G401 (cell line): Measurements from ENCODE around the gene VTI1A. TPM values are rescaled to one million over a fixed set of nuclear protein-coding genes. Genes with fewer than 3 reads are reported as not detected.
A peak's percentile ranks its signal among the peaks of the same experiment; 100 is the strongest.

ENCODE experiments used
- DNase-seq: peaks from one replicate; pipeline ENCODE4 v3.0.0-alpha.2; 2015; ENCODE audit warnings: low spot score
- in situ Hi-C: cut with HindIII; loops from 2 replicates; pipeline ENCODE4 v1.10.0; 2016; ENCODE audit warnings: low sequenced_read_pairs, mixed read lengths
- total RNA-seq: library from RNA; depleted of rRNA; stranded (reverse); fragments of >200 nt; shearing (Covaris generic); gene quantifications from 2 replicates; pipeline ENCODE4 v1.2.3, GENCODE V29; 2014

The VTI1A gene
- total RNA-seq, 1 experiment from 2014 or later = 30.5 TPM

GRCh38 chr10:112755446-112756234 is 308.6 kb downstream of the VTI1A start:
- in situ Hi-C loops = no loop called here
- peak; percentile 75 for DNase-seq

DNA sequence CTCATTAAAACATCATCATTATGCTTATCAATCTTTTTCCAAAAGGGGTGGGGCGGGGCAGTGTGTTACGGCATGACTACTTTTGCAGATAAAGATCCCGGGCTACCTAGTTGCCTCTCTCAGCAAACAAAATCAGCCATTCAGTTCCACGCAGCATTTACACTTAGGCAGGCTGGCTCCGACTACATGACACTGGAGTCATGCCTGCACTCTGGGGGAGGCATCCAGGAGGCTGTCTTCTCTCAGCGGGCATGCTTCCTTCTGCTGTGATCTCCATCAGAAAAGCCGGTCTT is 309.2 kb downstream of the VTI1A start:
- peak; percentile 13 for DNase-seq
- in situ Hi-C loops = no loop called here

DNA sequence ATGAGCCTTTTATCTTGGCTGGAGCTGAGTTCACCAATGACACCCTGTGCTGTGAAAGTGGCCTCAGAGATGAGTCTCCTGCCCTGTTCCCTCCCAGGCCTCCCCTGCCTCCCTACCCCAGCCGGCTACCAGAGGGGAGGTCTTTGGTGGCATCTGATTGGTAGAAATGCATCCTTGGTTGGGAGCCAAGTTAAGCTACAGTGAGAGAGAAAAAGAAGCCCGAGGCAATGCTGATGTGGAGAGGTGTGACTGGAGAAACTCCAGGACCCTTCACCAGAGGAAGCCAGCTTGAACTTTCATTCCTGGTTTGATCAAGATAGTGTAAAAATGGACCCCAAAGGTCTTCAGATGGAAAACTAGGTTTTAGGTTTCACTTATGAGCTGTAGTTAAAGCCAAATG is 311.9 kb downstream of the VTI1A start:
- DNase-seq = no peak
- in situ Hi-C loops = no loop called here

- DNase-seq = no peak
- in situ Hi-C loops = no loop called here
Measured at GRCh38 chr10:112759496-112759895, 312.5 kb downstream of the VTI1A start.

DNA sequence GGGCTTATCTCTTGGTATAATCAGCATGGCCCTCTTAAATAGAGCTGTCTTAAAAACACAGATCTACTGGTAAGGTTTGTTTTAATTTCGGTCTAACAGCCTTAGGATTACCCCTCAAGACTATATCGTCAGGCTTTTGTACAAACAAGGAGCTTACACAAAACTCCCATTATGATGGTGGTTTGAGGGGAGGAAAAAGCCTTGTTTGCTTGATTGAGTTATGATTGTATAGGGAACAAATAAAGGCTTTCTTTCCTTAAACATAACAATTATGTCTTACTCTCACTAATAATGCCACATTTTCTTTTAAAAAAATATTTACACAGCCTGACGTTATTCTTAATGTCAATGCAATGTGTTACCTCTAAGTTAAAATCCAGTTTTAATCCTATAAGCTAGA is 314.2 kb downstream of the VTI1A start:
- in situ Hi-C loops = no loop called here

GRCh38 chr10:112763916-112764520 is 317.0 kb downstream of the VTI1A start:
- no peak for DNase-seq
- in situ Hi-C loops = no loop called here

More for the DNA sequence above, 314.2 kb downstream of the VTI1A start:
- no peak for DNase-seq

- DNase-seq = no peak
- in situ Hi-C loops = no loop called here
Measured at GRCh38 chr10:112765717-112766235, 318.8 kb downstream of the VTI1A start.

GRCh38 chr10:112766636-112767035 is 319.6 kb downstream of the VTI1A start:
- in situ Hi-C loops = no loop called here

GRCh38 chr10:112767156-112767555 is 320.1 kb downstream of the VTI1A start:
- in situ Hi-C loops = no loop called here
- no peak for DNase-seq

More at GRCh38 chr10:112766636-112767035, 319.6 kb downstream of the VTI1A start:
- DNase-seq = no peak

DNA sequence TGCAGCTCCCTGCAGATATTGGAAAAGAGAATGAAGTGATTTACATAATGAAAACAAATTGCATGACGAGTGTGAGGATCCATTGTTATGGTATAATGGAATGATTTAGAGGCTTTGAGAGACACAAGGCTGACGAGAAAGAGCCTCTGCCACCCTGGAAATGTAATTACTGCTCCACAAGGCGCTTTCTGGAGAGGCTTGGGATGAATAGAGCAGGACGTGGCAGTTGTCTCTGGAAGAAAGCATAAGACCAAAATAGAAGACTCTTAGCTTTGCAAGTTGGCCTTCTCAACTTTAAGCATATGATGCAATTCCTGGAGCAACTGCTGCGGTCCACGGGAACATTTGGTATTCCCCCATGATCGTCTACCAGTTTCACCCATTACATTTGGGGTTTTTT is 321.1 kb downstream of the VTI1A start:
- DNase-seq = no peak
- in situ Hi-C loops = no loop called here

DNA sequence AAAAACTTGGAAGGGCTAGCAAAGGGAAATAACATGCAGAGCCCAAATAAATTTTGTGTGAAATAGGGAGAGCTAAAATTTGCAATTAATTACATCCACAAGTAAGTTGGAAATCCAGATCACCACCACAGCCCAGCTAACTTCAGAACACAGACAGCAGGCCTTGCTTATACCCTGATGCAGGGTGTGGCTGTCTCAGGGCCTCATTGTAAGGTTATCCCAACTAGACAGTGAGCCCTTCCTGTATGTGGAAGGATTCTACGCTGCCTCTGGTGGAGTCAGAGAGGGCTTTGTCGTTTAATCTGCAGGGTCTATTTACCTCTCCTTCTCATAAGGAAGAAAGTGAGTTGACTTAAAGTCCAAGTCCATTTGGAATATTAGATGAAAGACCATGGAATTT is 322.1 kb downstream of the VTI1A start:
- in situ Hi-C loops = no loop called here
- no peak for DNase-seq

DNA sequence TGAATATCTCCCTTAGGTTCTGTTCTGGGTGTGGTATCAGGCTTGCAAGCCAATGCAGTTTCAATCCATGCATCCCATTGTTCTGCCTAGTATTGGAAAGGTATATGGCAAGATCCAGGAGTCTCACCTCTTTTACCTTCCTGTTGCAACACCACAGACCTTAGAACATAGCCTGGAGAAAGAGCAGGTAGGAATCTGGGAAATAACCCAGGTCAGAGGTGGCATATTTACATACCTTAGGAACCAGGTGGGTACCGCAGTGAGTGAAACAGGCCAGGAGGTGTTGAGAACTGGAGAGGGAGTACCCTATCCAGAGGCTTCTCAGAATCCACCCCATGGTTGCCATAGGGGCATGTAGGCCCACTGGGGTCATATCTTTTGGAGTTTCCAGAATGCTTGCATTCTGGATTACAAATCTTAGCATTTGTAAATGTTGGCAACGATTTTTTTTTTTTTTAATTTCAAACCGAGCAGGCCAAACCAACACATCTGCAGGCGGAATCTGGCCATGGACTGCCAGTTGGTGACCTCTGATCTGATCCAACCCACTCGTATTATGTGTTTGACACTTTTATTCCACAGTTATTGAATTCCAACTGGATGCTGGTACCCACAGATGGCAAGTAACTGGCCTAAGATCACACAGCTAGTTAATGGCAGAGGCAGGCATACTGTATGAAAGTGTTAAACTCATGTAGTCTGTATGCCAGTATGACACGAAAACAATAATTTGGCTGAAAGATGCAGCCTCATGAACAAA is 322.8 kb downstream of the VTI1A start:
- in situ Hi-C loops = no loop called here
- DNase-seq = no peak

- no peak for DNase-seq
- in situ Hi-C loops = no loop called here
Measured at GRCh38 chr10:112771733-112772132, 324.7 kb downstream of the VTI1A start.

- in situ Hi-C loops = no loop called here
- DNase-seq = no peak
Measured at GRCh38 chr10:112773783-112774182, 326.8 kb downstream of the VTI1A start.

DNA sequence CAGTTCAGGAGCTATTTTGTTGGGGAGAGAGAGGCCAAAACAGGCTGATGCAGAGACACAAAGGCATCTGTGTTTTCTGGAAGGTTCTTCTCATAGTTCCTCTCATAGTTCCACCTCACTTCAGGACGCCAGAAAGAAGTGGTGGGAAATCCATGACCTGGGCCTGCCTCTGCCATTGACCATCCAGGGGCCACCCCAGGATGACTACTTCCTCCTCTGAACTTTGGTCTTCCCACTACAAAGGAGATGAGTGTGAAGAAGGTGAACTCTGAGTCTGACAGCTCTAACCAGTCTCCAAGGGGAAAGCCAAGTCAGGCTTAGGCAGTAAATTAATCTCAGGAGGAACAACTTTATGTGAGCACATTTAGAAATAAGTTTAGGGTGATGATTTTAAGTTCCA is 327.2 kb downstream of the VTI1A start:
- in situ Hi-C loops = no loop called here

GRCh38 chr10:112774798-112775197 is 327.8 kb downstream of the VTI1A start:
- DNase-seq = no peak
- in situ Hi-C loops = no loop called here

More for the DNA sequence above, 327.2 kb downstream of the VTI1A start:
- no peak for DNase-seq

GRCh38 chr10:112775381-112775780 is 328.4 kb downstream of the VTI1A start:
- DNase-seq = no peak
- in situ Hi-C loops = no loop called here

DNA sequence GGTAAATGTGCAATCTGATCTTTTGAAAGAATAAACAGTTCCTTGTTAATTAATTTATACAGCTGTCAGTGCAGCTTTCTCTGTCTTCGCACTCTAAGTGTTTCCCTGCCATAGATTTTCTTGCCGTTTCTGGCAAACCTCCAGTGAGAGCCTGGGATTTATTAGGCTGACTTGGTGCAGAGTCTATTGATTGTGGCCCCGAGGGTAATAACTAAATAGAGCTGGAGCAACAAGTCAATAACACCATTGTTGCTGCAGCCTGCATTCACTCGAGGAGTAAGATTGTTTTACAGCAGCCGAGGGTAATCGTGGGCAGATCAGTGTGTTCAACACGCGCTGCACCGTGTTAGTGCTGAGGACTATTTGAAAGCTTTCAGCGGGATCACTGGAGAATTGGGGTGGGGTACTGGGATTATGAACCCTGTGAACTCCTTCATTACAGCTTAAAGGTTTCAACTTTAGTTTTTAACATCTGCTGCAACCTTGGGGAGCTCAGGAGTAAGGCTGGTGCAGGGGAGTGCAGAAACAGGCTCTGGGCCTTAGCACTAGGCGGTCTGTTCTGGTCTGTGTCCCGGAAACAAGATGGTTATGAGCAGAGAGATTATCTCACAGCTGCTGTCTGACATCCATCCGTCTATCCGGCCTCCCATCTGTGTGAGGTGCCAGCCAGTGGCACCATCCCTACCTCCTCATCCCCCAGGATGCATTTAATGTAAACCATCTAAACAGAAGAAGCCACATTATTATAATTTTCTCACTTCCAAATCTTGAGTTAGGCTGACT is 329.1 kb downstream of the VTI1A start:
- in situ Hi-C loops = no loop called here
- DNase-seq = peak; percentile 6

GRCh38 chr10:112778579-112778978 is 331.6 kb downstream of the VTI1A start:
- DNase-seq = no peak
- in situ Hi-C loops = no loop called here
